Measurements from ENCODE around the gene HSD17B8. TPM values are rescaled to one million over a fixed set of nuclear protein-coding genes. Genes with fewer than 3 reads are reported as not detected.

Gene HSD17B8
- polyA plus RNA-seq, 1 of the 3 experiments (the other 2 are of a cell fraction): 37.5 TPM

DNA sequence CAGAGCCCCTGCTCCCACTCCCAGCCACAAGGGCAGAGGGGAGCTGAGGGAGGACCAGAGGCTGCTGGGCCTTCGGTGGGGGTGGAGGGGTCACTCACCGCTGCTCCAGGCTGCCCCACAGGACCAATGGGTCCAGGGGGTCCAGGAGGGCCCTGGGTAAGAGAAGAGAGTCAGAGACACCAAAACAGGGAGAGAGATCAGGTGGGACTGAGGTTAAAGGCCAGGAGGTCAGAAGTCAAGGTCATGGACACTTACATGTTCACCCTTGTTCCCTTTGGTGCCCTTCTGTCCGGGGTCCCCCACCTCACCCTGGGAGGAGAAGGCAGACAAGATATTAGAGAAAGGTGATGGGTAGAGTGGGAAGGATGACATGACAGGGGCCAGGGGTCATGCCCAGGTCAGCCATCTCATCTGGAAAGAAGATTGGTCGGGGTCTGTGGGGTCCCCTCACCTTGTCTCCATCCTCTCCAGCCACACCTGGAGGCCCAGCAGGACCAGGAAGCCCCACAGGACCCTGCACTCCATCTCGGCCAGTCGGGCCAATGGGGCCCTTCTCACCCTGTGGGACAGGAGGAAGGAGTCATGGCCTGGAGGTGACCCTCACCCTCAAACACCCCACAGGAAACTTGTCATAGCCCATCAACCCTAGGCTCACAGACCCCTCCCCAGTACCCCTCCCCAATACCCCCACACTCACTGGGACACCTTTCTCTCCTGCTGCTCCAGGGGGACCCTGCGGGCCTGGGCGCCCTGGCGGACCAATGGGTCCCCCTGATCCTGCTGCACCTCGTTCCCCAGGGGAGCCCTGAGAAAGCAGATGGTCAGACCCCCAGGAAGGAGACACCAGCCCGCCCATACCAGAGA lies 33.2 kb upstream of the HSD17B8 start:
- Histone ChIP-seq H3K9ac (no peak overlapping the region), H3K27ac (ENCODE audit: low read depth in 2 of 2, low read length in 1 of 2) (no peak overlapping the region), H3K4me1 (ENCODE audit: control insufficient read depth in 1 of 2, insufficient read depth in 2 of 2, low read depth in 1 of 2, low read length in 1 of 2) (no peaks in the 10 kb centered on the region), H3K4me3 (ENCODE audit: low read depth in 2 of 2, low read length in 1 of 2) (no peak overlapping the region), H3K27me3 (ENCODE audit: insufficient read depth) (no peaks in the 10 kb centered on the region), H3K4me2 (no peak overlapping the region), H3K9me2 (no peaks in the 10 kb centered on the region), H2AFZ (ENCODE audit: low read depth) (no peak overlapping the region), H4K20me1 (ENCODE audit: insufficient read depth) (no peaks in the 10 kb centered on the region), H3F3A (replicated peaks; ENCODE audit: insufficient read depth) (no peaks in the 10 kb centered on the region), H3K36me3 (replicated peaks in 1 of 2; ENCODE audit: control insufficient read depth in 1 of 2, insufficient read depth in 2 of 2, low read length in 1 of 2) (no peaks in the 10 kb centered on the region), H3K79me2 (ENCODE audit: insufficient read depth) (no peaks in the 10 kb centered on the region), H3K9me3 (no peaks in the 10 kb centered on the region)
- POLR2A ChIA-PET: no interaction called here
- CTCF ChIA-PET: interaction anchor here (1.0 to 4.6 kb wide), 5 partner anchors 8 to 47 kb away, joined by 3 to 34 read pairs (median 4); no protein-coding TSS in a partner anchor
- no peak for TF ChIP-seq CHD2 (IDR thresholded peaks at IDR 0.05; ENCODE audit: low read length, partially characterized antibody)
- no peak for TF ChIP-seq GABPA (IDR thresholded peaks at IDR 0.05; ENCODE audit: low read depth)
- TF ChIP-seq, protein P1, sequence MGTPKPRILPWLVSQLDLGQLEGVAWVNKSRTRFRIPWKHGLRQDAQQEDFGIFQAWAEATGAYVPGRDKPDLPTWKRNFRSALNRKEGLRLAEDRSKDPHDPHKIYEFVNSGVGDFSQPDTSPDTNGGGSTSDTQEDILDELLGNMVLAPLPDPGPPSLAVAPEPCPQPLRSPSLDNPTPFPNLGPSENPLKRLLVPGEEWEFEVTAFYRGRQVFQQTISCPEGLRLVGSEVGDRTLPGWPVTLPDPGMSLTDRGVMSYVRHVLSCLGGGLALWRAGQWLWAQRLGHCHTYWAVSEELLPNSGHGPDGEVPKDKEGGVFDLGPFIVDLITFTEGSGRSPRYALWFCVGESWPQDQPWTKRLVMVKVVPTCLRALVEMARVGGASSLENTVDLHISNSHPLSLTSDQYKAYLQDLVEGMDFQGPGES (IDR thresholded peaks at IDR 0.05; ENCODE audit: low read depth, low read length): no peak
- TF ChIP-seq NRF1 (IDR thresholded peaks at IDR 0.05; ENCODE audit: low read depth, low read length): no peak
- no peak for TF ChIP-seq SIN3A (IDR thresholded peaks at IDR 0.05; ENCODE audit: borderline replicate concordance, low read depth, low read length)
- TF ChIP-seq, protein P2, sequence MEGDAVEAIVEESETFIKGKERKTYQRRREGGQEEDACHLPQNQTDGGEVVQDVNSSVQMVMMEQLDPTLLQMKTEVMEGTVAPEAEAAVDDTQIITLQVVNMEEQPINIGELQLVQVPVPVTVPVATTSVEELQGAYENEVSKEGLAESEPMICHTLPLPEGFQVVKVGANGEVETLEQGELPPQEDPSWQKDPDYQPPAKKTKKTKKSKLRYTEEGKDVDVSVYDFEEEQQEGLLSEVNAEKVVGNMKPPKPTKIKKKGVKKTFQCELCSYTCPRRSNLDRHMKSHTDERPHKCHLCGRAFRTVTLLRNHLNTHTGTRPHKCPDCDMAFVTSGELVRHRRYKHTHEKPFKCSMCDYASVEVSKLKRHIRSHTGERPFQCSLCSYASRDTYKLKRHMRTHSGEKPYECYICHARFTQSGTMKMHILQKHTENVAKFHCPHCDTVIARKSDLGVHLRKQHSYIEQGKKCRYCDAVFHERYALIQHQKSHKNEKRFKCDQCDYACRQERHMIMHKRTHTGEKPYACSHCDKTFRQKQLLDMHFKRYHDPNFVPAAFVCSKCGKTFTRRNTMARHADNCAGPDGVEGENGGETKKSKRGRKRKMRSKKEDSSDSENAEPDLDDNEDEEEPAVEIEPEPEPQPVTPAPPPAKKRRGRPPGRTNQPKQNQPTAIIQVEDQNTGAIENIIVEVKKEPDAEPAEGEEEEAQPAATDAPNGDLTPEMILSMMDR (IDR thresholded peaks at IDR 0.05): no peak
- no peak for DNase-seq
- 47% methylated on average over 2 of the region's 11 CpGs for WGBS (ENCODE audit: low lambda C conversion rate)

DNA sequence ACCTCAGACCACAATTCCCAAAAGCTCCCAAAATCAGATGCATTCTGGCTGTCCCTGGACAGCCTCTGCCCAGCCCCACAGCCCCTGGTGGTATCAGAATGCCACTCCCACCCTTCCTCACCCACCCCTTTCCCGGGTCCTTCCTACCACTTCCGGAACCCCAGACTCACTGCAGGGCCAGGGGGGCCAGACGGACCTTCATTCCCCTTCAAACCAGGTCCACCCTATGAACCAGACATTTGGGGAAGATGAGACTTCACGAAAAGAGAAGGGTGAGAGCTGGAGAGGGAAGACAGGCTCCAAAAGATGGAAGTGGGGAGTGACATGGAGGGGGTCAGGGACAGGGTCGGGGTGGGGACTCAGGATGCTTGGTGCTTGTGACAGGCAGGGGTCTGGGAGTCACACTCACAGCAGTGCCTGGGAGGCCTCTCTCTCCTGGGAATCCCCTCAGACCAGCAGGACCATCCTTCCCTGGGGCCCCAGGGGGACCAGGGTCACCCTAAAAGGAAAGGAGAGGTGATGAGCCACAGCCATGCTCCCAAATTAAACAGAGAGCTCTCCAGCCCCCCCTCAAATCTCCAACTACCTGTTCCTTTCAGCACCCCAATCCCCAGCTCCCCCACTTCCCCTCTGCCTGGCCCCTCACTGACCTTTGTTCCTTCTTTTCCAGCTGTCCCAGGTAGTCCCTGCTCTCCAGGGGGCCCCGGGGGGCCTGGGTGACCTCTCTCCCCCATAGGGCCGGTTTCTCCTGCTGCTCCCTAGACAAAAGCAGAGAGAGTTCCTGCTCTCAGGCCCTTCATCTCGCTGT lies 32.4 kb upstream of the HSD17B8 start:
- POLR2A ChIA-PET: no interaction called here
- Histone ChIP-seq H3K9ac (no peak overlapping the region), H3K36me3 (replicated peaks in 1 of 2; ENCODE audit: control insufficient read depth in 1 of 2, insufficient read depth in 2 of 2, low read length in 1 of 2) (no peaks in the 10 kb centered on the region), H3K27ac (ENCODE audit: low read depth in 2 of 2, low read length in 1 of 2) (no peak overlapping the region), H3K4me1 (ENCODE audit: control insufficient read depth in 1 of 2, insufficient read depth in 2 of 2, low read depth in 1 of 2, low read length in 1 of 2) (no peaks in the 10 kb centered on the region), H3K4me3 (ENCODE audit: low read depth in 2 of 2, low read length in 1 of 2) (no peak overlapping the region), H3F3A (replicated peaks; ENCODE audit: insufficient read depth) (no peaks in the 10 kb centered on the region), H4K20me1 (ENCODE audit: insufficient read depth) (no peaks in the 10 kb centered on the region), H3K9me3 (no peaks in the 10 kb centered on the region), H2AFZ (ENCODE audit: low read depth) (no peak overlapping the region), H3K79me2 (ENCODE audit: insufficient read depth) (no peaks in the 10 kb centered on the region), H3K27me3 (ENCODE audit: insufficient read depth) (no peaks in the 10 kb centered on the region), H3K4me2 (no peak overlapping the region), H3K9me2 (no peaks in the 10 kb centered on the region)
- TF ChIP-seq FOSL2 (IDR thresholded peaks at IDR 0.05; ENCODE audit: borderline replicate concordance, low read depth) (no peak), MXI1 (IDR thresholded peaks at IDR 0.05; ENCODE audit: low read depth, low read length) (no peak), RFX5 (IDR thresholded peaks at IDR 0.05; ENCODE audit: low read length) (no peak), YY1 (IDR thresholded peaks at IDR 0.05; ENCODE audit: low read depth) (no peak), RAD21 (IDR thresholded peaks at IDR 0.05; ENCODE audit: low read length) (no peak), SIN3A (IDR thresholded peaks at IDR 0.05; ENCODE audit: borderline replicate concordance, low read depth, low read length) (no peak), MEF2A (IDR thresholded peaks at IDR 0.05; ENCODE audit: borderline replicate concordance, low read depth) (no peak), FOXM1 (IDR thresholded peaks at IDR 0.05; ENCODE audit: low read depth) (no peak)
- TF ChIP-seq, protein P1 (IDR thresholded peaks at IDR 0.05; ENCODE audit: low read depth, low read length): no peak
- TF ChIP-seq, protein P3, sequence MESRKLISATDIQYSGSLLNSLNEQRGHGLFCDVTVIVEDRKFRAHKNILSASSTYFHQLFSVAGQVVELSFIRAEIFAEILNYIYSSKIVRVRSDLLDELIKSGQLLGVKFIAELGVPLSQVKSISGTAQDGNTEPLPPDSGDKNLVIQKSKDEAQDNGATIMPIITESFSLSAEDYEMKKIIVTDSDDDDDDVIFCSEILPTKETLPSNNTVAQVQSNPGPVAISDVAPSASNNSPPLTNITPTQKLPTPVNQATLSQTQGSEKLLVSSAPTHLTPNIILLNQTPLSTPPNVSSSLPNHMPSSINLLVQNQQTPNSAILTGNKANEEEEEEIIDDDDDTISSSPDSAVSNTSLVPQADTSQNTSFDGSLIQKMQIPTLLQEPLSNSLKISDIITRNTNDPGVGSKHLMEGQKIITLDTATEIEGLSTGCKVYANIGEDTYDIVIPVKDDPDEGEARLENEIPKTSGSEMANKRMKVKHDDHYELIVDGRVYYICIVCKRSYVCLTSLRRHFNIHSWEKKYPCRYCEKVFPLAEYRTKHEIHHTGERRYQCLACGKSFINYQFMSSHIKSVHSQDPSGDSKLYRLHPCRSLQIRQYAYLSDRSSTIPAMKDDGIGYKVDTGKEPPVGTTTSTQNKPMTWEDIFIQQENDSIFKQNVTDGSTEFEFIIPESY (IDR thresholded peaks at IDR 0.05; ENCODE audit: borderline replicate concordance, low read depth): no peak
- CTCF ChIA-PET: interaction anchor here (0.6 to 4.6 kb wide), 10 partner anchors 9 to 76 kb away, joined by 3 to 34 read pairs (median 4); no protein-coding TSS in a partner anchor
- WGBS (ENCODE audit: low lambda C conversion rate): 34% methylated on average over 8 of the region's 8 CpGs
- no peak for DNase-seq

Measured in SK-N-SH (cell line).